ENCODE measurements around the gene HS6ST1. TPM values are rescaled to one million over a fixed set of nuclear protein-coding genes. Genes with fewer than 3 reads are reported as not detected.

HS6ST1 gene
- total RNA-seq, 2 experiments from 2014 or later, result 7.1 to 8.7 TPM

- Histone ChIP-seq H3K36me3 (ENCODE audit: insufficient read depth, low read length) (no peaks in the 10 kb centered on the region), H3K4me1 (ENCODE audit: insufficient read depth, low read length) (no peaks in the 10 kb centered on the region), H3K27me3 (ENCODE audit: control insufficient read depth in 1 of 2, insufficient read depth in 2 of 2, low read length in 2 of 2) (peaks cover 0 to 2% of the 10 kb centered on the region in 2 experiments), H3K9me3 (ENCODE audit: control insufficient read depth in 1 of 2, insufficient read depth in 1 of 2, low read length in 2 of 2) (peaks cover 9 to 15% of the 10 kb centered on the region in 2 experiments), H3K4me3 (ENCODE audit: low read length) (no peak overlapping the region), H3K27ac (ENCODE audit: low read depth in 1 of 2, low read length in 2 of 2) (no peak overlapping the region)
- POLR2A ChIA-PET, result no interaction called here
- ATAC-seq (ENCODE audit: poor library complexity) (no peak), DNase-seq (no peak)
- H3K27me3 Mint-ChIP-seq, result peaks cover 18% of the 10 kb centered on the region
- TF ChIP-seq, protein P1, sequence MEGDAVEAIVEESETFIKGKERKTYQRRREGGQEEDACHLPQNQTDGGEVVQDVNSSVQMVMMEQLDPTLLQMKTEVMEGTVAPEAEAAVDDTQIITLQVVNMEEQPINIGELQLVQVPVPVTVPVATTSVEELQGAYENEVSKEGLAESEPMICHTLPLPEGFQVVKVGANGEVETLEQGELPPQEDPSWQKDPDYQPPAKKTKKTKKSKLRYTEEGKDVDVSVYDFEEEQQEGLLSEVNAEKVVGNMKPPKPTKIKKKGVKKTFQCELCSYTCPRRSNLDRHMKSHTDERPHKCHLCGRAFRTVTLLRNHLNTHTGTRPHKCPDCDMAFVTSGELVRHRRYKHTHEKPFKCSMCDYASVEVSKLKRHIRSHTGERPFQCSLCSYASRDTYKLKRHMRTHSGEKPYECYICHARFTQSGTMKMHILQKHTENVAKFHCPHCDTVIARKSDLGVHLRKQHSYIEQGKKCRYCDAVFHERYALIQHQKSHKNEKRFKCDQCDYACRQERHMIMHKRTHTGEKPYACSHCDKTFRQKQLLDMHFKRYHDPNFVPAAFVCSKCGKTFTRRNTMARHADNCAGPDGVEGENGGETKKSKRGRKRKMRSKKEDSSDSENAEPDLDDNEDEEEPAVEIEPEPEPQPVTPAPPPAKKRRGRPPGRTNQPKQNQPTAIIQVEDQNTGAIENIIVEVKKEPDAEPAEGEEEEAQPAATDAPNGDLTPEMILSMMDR (IDR thresholded peaks at IDR 0.05), result no peak
- intact Hi-C loops (cut with DNase I, micrococcal nuclease), result no loop called here
- peaks cover 12% of the 10 kb centered on the region for H3K9me3 Mint-ChIP-seq
- H3K36me3 Mint-ChIP-seq (ENCODE audit: low read depth), result peaks cover 10% of the 10 kb centered on the region
- H3K27ac Mint-ChIP-seq, result no peak overlapping the region
- H3K4me3 Mint-ChIP-seq, result no peak overlapping the region
- no peaks in the 10 kb centered on the region for H3K4me1 Mint-ChIP-seq (ENCODE audit: low read depth)
- CTCF ChIA-PET, result no interaction called here
Observed at GRCh38 chr2:128330583-128330982, 11.9 kb upstream of the HS6ST1 start.

GRCh38 chr2:128329607-128330006 lies 10.9 kb upstream of the HS6ST1 start:
- Histone ChIP-seq H3K4me3 (ENCODE audit: low read length) (no peak overlapping the region), H3K36me3 (ENCODE audit: insufficient read depth, low read length) (no peaks in the 10 kb centered on the region), H3K4me1 (ENCODE audit: insufficient read depth, low read length) (no peaks in the 10 kb centered on the region), H3K27ac (ENCODE audit: low read depth in 1 of 2, low read length in 2 of 2) (no peak overlapping the region), H3K9me3 (ENCODE audit: control insufficient read depth in 1 of 2, insufficient read depth in 1 of 2, low read length in 2 of 2) (peaks cover 5 to 15% of the 10 kb centered on the region in 2 experiments), H3K27me3 (ENCODE audit: control insufficient read depth in 1 of 2, insufficient read depth in 2 of 2, low read length in 2 of 2) (peaks cover 0 to 2% of the 10 kb centered on the region in 2 experiments)
- Mint-ChIP-seq H3K9me3 (peaks cover 12% of the 10 kb centered on the region), H3K4me1 (ENCODE audit: low read depth) (no peaks in the 10 kb centered on the region), H3K36me3 (ENCODE audit: low read depth) (peaks cover 10% of the 10 kb centered on the region), H3K27ac (no peak overlapping the region), H3K4me3 (no peak overlapping the region), H3K27me3 (peaks cover 18% of the 10 kb centered on the region)
- no peak for DNase-seq
- ATAC-seq (ENCODE audit: poor library complexity), result no peak
- ChIA-PET POLR2A (no interaction called here), CTCF (no interaction called here)
- intact Hi-C loops (cut with DNase I, micrococcal nuclease), result loop anchor here (10.0 kb wide), 5 partner anchors 145 to 1675 kb away; partner anchors contain the start of genes AMMECR1L (in 1 of the 2) and GYPC (in 1 of the 2)
- TF ChIP-seq, protein P1 (IDR thresholded peaks at IDR 0.05), result no peak

DNA sequence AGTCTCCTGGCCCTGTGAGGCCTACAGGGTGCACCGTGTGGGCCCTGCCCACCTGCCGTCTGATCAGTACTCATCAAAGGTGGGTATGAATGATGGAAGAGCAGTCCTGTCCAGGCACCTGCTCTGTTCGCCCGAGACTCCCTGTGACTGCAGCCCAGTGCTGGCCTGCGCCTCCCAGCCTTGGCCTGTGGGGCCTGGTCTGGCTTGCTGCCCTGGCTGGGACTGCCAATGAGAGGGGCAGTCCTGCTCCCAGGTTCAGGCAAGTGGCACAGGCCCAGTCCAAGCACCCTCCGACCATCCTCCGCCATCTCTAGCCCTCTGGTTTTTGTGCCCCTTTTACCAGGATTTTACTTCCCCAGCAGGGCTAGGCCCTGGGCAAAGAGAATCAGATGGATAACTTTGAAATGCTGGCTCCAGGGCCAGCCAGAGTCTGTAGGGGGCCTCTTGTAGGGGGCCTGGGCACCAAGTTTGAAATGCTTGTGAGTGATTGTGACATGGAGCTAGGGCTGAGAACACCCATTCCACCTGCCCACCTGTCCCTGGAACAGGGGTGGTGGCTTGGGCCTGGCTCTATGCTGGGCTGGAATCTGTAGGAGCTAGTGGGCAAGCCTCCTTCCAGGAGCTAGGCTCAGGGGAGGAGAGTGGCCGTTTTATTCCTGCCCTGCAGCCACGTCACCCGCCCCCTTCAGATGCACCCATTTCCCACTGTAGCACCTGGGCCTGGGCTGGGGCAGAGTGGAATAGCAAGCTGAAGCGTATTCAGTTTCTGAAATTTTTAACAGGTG lies 8.7 kb upstream of the HS6ST1 start:
- Mint-ChIP-seq H3K4me1 (ENCODE audit: low read depth) (peaks cover 8% of the 10 kb centered on the region), H3K36me3 (ENCODE audit: low read depth) (peaks cover 10% of the 10 kb centered on the region), H3K9me3 (peaks cover 9% of the 10 kb centered on the region), H3K27me3 (peaks cover 11% of the 10 kb centered on the region), H3K27ac (no peak overlapping the region), H3K4me3 (no peak overlapping the region)
- ATAC-seq (ENCODE audit: poor library complexity) (no peak), DNase-seq (no peak)
- Histone ChIP-seq H3K27ac (ENCODE audit: low read depth in 1 of 2, low read length in 2 of 2) (no peak overlapping the region), H3K27me3 (ENCODE audit: control insufficient read depth in 1 of 2, insufficient read depth in 2 of 2, low read length in 2 of 2) (peaks cover 0 to 2% of the 10 kb centered on the region in 2 experiments), H3K36me3 (ENCODE audit: insufficient read depth, low read length) (no peaks in the 10 kb centered on the region), H3K9me3 (ENCODE audit: control insufficient read depth in 1 of 2, insufficient read depth in 1 of 2, low read length in 2 of 2) (peaks cover under 1 to 10% of the 10 kb centered on the region in 2 experiments), H3K4me3 (ENCODE audit: low read length) (no peak overlapping the region), H3K4me1 (ENCODE audit: insufficient read depth, low read length) (peaks cover 3% of the 10 kb centered on the region)
- ChIA-PET POLR2A (no interaction called here), CTCF (no interaction called here)
- TF ChIP-seq, protein P1 (IDR thresholded peaks at IDR 0.05), result no peak
- intact Hi-C loops (cut with DNase I, micrococcal nuclease), result loop anchor here (10.0 kb wide), 5 partner anchors 143 to 1673 kb away; partner anchors contain the start of genes AMMECR1L (in 1 of the 2) and GYPC (in 1 of the 2)
